Prostate gland (tissue), 2 donors: ENCODE measurements around the gene TNFRSF1B. TPM values are rescaled to one million over a fixed set of nuclear protein-coding genes. Genes with fewer than 3 reads are reported as not detected.

Source experiments
- DNase-seq: peaks from one replicate; pipeline ENCODE4 v3.0.0-alpha.2; 2019; ENCODE audit warnings: low spot score
- H3K27ac ChIP-seq, 2 donors: fragments of 200-600 bp; sonication (generic); 2 replicates each; pipeline ENCODE4 v1.5.1; 2017 to 2019
- H3K27me3 ChIP-seq: fragments of 200-600 bp; sonication (generic); replicated peaks from 2 replicates; pipeline ENCODE4 v1.5.1; 2019; ENCODE audit not compliant: insufficient read depth
- H3K36me3 ChIP-seq, 2 donors: fragments of 200-600 bp; sonication (generic); 1 replicate in 1 of 2; 2 replicates in 1 of 2; pipeline versions ENCODE4 v1.5.1 to v1.8.1; 2017 to 2019
- H3K4me1 ChIP-seq: fragments of 200-600 bp; sonication (generic); replicated peaks from 2 replicates; pipeline ENCODE4 v1.5.1; 2019
- H3K4me3 ChIP-seq, 2 donors: fragments of 200-600 bp; sonication (generic); 2 replicates each; pipeline ENCODE4 v1.5.1; 2017 to 2019
- H3K9me3 ChIP-seq: fragments of 200-600 bp; sonication (generic); 2 replicates; pipeline ENCODE4 v1.5.1; 2017
- CTCF ChIP-seq, 4 experiments: fragments of 200-600 bp in 2 of 4; fragments of 450-650 bp in 2 of 4; sonication (generic) in 2 of 4; IDR thresholded peaks; 1 replicate in 3 of 4; 2 replicates in 1 of 4; pipeline ENCODE4 v1.5.1; 2016 to 2019; ENCODE audit warnings: antibody characterized with exemption in 4 of 4, mild to moderate bottlenecking in 2 of 4, moderate library complexity in 2 of 4
- POLR2A ChIP-seq: fragments of 450-650 bp; IDR thresholded peaks from one replicate; pipeline ENCODE4 v1.6.1; 2016; ENCODE audit warnings: antibody characterized with exemption, mild to moderate bottlenecking
- POLR2AphosphoS5 ChIP-seq: sonication (generic); formaldehyde crosslinking; IDR thresholded peaks from one replicate; pipeline ENCODE4 v1.6.1; 2017; ENCODE audit warnings: antibody characterized with exemption
- WGBS: methylation state at CpG from one replicate; pipeline ENCODE4 v1.1.5; 2018; 5-methylcytosine and 5-hydroxymethylcytosine counted together
- intact Hi-C: fragments of 100-400 bp; cut with DNase I; formaldehyde crosslinking; loops from one replicate; pipeline ENCODE4 v1.14.2; 2022
- total RNA-seq, 2 donors: library from RNA; depleted of rRNA; stranded (reverse); fragments of >200 nt; gene quantifications; one replicate each; pipeline ENCODE4 v1.1.0, GENCODE V29; 2016

TNFRSF1B gene
- total RNA-seq, 2 donors from 2014 or later = 10.9 to 18.4 TPM

GRCh38 chr1:12157366-12158231 is 9.2 kb upstream of the TNFRSF1B start:
- H3K27ac ChIP-seq = no peak overlapping the region
- intact Hi-C loops = no loop called here
- TF ChIP-seq CTCF (IDR thresholded peaks at IDR 0.05) (no peak), POLR2AphosphoS5 (no peak), POLR2A (no peak)

GRCh38 chr1:12158357-12159092 is 8.3 kb upstream of the TNFRSF1B start:
- no peak for TF ChIP-seq POLR2A
- no peak for TF ChIP-seq CTCF (IDR thresholded peaks at IDR 0.05)
- H3K4me3 ChIP-seq = no peak overlapping the region
- H3K4me1 ChIP-seq = no peaks in the 10 kb centered on the region
- H3K9me3 ChIP-seq = no peaks in the 10 kb centered on the region
- WGBS = 49% methylated on average over 22 of the region's 22 CpGs
- H3K27ac ChIP-seq = no peak overlapping the region
- intact Hi-C loops = no loop called here
- DNase-seq = no peak
- no peaks in the 10 kb centered on the region for H3K27me3 ChIP-seq
- H3K36me3 ChIP-seq = no peaks in the 10 kb centered on the region

More at GRCh38 chr1:12157366-12158231, 9.2 kb upstream of the TNFRSF1B start:
- Histone ChIP-seq H3K4me3 (no peak overlapping the region), H3K36me3 (no peaks in the 10 kb centered on the region), H3K27me3 (no peaks in the 10 kb centered on the region), H3K9me3 (no peaks in the 10 kb centered on the region), H3K4me1 (no peaks in the 10 kb centered on the region)
- WGBS = 44% methylated on average over 10 of the region's 10 CpGs
- no peak for DNase-seq

- 91% methylated on average over 7 of the region's 7 CpGs for WGBS
- Histone ChIP-seq H3K36me3 (no peaks in the 10 kb centered on the region), H3K27me3 (no peaks in the 10 kb centered on the region), H3K4me1 (no peaks in the 10 kb centered on the region), H3K9me3 (no peaks in the 10 kb centered on the region), H3K4me3 (no peak overlapping the region), H3K27ac (no peak overlapping the region)
- TF ChIP-seq CTCF (IDR thresholded peaks at IDR 0.05) = no peak
- no peak for TF ChIP-seq POLR2AphosphoS5
- no peak for TF ChIP-seq POLR2A
- DNase-seq = no peak
- intact Hi-C loops = no loop called here
Measured at GRCh38 chr1:12159816-12160215, 7.0 kb upstream of the TNFRSF1B start.

GRCh38 chr1:12161324-12161661 is 5.5 kb upstream of the TNFRSF1B start:
- no peak for DNase-seq
- intact Hi-C loops = no loop called here
- TF ChIP-seq POLR2A (no peak), POLR2AphosphoS5 (no peak), CTCF (IDR thresholded peaks at IDR 0.05) (no peak)
- no peaks in the 10 kb centered on the region for H3K9me3 ChIP-seq
- H3K27me3 ChIP-seq = no peaks in the 10 kb centered on the region
- H3K4me3 ChIP-seq = no peak overlapping the region
- H3K4me1 ChIP-seq = no peaks in the 10 kb centered on the region
- H3K27ac ChIP-seq = peak overlapping the region in 1 of 2 donors; percentile 38
- H3K36me3 ChIP-seq = no peaks in the 10 kb centered on the region
- 100% methylated on average over 2 of the region's 2 CpGs for WGBS
